GM19193 (cell line): ENCODE measurements around the gene ZNF451.

ENCODE experiments used
- POLR2A ChIP-seq: IDR thresholded peaks from 4 replicates; pipeline ENCODE4 v1.6.1; 2011; ENCODE audit not compliant: insufficient read depth, insufficient read length; ENCODE audit errors: extremely low read depth

The ZNF451 gene

DNA sequence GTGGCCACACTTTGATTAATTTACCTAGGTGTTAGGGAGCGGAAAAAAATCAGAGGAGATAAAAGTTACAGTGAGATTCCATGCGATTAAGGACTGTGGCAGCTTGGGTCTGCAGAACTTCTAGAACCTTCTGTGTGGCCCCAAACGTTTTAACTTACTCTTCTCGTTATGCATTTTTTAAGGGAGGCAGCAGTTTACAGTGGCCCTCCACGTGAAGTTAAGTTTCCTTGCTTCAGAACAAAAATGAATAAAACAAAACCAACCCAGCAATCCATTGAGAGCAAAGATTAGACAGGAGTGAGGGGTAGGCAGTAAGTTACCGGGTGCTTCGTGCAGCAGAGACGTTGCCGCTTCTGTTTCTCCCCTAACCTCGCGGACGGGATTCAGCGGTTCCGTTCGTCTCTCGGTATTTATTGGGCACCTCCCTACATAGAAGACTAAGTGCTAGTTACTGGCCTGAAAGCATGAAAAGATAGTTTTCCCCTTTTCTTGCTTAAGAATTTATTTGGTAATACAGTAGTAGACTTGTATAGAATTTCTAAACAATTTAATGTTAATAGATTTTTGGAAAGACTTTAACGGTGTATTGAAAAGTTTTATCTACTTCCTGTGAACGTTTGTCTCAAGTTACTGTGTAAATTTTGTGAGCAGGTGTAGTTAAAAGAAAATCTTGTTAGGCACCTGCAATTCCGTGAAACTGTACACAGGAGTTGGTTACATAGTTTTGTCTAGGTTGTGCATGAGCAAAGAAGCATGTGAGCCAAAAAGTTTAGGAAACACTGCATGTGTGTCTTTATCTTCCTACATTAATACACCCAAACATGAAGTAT, 83.3 kb downstream of the ZNF451 start:
- TF ChIP-seq POLR2A = no peak

DNA sequence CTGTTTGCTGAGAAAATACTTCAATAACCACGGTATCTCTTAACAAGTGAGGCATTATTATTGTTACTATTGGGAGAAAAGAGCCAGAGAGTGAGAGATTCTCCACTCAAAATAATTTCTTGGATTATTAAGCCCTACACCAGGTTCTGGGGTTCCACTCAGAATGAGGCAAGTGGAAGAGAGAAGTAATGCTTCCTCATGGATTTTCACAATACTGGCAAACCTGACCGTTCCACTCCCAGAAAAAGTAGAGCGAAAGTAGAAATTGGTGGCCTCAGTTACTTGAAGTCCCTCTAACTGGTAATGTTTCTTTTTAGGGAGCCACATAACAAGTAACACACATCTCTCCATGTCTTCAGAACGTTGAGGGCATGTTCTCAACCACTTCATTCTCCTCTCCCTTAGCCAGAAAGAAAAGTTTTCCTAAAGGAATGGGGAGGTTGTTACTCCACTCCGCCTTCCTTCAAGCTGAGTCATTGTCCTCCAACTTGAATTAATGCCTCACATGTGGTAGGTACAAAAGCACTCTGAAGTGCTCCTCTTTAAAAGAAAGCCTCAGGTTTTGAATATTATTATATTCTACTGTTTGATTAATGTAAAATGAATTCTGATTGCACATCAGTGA, 84.0 kb downstream of the ZNF451 start:
- no peak for TF ChIP-seq POLR2A

DNA sequence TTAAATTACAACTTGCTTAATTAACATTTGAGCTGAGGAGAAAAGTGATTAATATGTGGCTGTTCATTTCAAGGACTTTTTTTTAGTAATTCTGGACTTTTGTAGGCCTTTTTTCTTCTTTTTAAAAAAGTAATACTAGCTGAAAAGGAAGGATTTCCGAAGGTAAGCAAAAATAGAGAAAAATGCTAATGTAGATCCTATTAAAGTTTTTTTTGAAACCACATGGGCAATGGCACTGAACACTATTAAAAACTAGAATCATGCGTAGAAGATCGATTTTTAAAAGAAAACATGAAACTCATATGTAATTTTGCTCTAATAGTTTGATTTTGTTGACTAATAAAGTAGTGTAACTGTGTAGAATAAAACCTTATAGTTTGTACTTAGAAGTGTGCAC, 84.5 kb downstream of the ZNF451 start:
- no peak for TF ChIP-seq POLR2A

DNA sequence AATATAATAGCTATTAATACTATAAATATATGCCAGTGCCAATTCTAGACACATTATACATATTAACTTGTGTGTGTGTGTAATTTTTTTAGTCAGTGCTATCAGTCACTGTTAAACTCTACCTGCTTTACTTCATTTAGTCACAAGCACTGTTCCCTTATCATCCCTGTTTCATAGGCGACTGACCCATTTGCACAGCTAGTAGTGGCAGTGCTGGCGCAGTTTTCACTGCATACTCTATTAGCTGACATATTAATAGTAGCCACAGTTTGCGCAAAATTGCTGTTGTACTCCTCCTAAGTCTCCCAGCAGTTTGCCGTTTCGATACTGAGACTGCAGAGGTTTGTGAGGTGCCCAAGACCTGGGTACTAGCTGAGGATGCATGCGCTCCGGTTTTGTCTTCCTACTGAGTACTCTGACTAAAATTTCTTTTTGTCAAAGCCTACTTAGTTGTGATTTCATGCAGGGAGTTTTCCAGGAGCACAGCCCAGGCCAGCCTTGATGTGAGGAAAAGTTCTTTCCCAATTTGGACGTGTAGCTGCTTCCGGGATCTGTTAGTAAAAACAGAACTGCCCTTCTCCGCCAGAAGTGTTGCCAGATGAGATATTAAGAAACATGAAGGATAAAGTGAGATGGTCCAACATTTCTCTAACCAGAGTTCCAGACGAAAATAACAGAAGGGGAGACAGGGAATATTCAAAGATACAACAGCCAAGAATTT, 87.7 kb downstream of the ZNF451 start:
- no peak for TF ChIP-seq POLR2A

DNA sequence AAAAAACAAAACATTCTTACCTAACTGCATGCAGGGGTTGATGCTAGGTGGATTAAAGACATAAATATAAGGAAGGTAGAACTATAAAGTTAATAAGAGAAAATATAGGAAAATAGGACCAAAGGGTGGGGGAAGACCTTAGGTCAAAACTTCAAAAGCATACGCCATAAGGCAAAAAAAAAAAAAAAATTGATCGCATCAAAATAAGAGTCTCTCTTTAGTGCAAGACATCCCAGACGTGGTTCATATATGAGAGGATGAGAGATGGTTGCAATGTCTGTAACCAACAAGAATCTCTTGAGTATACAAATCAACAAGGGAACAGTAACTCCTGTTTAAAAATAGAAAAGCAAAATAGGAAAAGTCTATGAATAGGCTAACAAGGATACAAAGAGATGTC, 90.6 kb downstream of the ZNF451 start:
- TF ChIP-seq POLR2A = no peak

DNA sequence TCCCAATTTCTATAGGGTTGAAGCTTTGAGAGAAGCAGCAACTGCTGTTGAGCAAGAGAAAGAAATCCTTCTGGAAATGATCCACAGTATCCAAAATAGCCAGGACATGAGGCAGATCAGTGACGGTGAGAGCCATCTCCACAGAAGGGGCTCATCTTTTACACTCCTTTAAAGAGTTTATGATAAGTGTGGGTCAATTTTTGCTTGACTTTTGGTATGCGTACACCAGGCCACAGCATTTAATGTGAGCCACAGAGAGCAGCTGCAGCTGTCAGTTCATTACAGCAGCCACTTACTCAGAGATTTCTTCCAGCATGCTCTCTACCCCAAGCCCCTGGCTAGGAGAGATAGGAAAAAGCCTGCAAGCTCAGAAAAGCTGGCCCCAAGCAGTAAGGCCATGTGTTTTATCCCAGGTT, 92.0 kb downstream of the ZNF451 start:
- TF ChIP-seq POLR2A = no peak

DNA sequence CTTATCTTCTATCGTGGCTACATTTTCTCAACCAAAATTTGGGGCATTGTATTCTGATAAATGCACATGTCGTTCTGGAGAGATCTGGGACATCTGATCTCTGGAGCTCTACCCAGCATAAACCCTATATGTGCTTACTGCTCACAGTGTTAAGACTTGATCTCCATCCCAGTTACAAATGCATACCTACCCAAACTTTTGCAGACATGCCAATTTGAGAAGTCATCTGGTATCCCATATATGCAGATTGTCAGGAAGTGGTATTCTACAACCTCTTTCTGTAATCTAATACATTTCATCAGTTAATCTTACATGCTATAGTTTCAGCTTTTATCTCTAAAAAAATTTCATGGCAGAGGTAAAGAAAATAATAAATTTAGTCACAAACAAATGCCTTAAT, 93.3 kb downstream of the ZNF451 start:
- TF ChIP-seq POLR2A = no peak

DNA sequence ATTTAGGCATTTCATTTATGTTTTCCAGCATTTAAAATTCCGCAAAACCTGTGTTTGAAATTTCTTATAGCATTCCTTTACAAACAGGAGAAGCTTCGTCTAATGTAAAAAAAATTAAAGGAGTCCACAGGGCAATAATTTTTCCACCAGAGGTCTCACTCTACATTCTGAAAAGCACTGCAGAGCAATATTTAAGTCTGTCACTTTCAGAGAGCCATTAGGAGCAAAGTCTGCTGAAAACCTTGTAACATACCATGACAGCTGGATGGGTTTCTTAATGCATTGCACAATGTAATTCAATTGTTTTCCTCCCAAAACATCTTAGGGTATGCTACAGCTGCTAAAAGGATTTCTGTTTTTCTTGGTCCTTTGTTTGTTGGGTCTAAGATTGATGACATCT, 100.2 kb downstream of the ZNF451 start:
- no peak for TF ChIP-seq POLR2A

DNA sequence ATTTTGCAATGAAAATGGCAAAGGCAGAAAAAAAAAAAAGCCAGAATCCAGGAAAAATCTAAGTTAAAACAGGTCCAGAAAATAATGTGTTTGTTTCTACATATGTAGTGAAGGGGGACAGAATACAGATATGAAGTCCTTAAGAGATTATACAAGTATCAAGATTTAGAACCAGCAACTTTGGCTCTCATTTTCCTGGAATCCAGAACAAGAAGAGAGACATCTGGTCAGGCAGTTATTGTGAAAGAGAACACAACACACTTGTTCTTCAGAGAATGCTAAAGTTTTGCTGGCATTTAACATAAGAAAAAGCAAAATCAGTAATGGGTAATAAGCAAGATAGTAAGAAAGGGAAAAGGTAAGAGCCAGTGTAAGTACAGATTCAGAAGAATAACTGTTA, 103.2 kb downstream of the ZNF451 start:
- TF ChIP-seq POLR2A = no peak

DNA sequence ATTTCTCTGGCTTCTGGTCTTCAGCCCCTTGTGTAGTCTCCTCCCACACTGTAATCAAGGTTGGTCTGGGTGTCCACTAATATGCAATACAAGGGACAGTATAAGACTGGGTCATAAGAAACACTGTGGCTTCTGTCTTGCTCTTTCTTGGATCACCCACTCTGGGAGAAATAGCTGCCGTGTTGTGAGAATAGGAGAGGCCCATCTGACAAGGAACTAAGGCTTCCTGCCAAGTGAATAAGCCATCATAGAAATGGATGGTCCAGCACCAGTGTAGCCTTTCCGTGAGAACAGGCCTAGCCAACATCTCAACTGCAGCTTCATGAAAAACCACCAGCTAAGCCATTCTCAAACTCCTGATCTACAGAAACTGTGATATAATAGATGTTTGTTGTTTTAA, 105.5 kb downstream of the ZNF451 start:
- no peak for TF ChIP-seq POLR2A

DNA sequence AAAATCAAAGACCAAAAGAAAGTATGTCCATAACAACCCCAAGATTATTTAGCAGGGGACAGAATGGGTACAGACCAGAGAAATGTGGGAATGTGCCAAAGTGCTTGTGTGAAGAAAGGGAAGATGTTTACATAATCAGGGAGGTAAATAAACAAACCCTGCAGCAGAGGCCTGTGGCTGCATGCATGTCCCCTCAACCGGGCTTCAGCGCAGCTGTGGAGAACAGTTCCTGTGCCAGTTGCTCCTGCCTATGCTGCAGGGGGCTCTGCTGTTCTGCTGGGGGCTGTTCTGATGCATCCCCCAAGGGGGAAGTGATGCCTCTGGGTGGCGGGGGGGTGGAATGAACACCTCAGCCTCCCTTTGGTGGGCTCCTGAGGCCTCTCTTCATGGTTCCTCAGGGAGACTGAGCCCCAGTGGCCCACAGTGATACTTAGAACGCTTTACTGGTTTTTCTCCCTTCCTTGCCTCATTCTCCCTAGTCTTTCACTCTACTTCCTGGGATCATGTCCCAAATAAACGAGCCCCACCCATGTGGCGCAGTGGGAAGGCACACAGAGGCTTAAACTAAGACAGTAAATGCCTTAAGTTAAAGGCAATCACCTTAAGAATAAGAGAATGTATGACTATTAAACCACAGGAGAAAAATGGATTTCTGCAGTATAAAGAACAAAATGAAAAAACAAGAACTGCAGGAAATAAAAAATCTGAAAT, 109.1 kb downstream of the ZNF451 start:
- TF ChIP-seq POLR2A = no peak

DNA sequence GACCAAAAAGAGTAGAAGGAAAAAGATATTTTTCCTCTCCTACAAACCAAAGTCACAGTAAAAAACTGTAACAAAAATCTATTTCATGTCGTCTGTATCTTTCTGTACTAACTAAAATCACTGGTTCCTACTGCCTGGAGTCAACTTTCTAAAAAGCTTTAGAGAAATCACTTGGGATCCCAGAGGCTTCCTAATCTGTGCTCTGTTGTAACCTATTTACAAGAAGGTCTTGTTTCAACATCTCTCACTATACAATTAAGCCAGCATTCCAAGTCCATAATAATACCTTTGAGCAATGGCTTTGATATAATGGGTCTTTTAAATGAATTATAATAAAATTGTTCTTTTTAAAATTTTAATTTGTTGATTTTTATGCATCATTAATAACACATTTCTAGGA, 111.7 kb downstream of the ZNF451 start:
- TF ChIP-seq POLR2A = no peak

DNA sequence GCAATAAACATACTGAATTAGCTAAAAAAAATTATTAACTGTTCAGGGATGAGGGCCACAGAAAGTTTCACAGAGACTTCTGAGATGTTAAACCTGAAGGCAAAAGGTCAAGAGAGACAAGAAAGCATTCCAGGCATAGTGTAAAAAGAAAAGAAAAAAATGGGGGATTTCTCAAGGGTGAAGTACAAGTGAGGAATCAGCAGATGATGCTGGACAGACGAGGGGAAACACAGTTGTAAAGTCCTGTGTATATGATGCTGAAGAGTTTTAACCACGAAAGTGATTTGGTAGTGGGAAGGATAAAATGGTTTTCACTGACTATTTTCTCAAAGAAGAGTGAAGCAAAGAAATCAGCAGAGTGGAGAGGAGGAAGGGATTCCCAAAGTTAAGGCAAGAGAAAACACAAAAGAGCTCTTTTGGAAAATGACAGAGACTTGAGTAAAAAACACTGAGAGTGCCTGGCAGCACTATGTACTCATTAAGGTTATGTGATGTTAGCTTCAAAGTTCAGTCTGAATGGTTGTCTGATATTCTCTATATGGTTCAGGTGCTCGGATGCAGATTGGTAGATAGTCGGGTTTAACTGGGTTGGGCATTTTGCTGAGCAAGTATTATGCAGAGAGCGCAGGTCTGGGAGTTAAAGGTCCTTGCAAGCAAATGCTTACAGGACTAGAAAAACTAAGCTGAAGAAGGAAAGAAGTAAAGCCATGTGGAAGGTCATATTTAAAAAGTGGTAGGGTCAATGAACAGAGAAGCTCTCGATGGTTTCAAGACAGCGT, 115.8 kb downstream of the ZNF451 start:
- TF ChIP-seq POLR2A = no peak

DNA sequence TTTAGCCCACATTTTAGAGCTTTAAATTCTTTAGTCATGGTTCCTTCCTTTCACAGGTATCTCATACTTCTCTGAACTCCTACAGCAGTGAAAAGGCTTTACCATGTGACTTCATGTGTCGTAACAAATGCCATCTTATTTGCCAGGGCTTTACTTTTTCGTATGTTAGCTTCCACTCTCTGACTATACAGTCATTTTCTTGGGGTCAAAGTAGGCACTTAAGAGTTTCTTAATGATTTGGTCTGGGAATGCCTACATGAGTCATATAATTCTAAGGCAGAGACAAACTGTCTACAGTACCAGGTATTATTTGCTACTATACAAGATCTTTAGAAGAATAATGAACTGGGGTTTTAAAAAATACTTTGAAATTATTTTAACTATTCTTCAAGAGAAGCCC, 117.2 kb downstream of the ZNF451 start:
- no peak for TF ChIP-seq POLR2A
